GM03348 (cell line): ENCODE results near the gene ADAMTS14.
"Not testable (repeated sequence)": the region's sequence is repeated elsewhere in the genome, so short reads cannot be mapped to it uniquely, and the experiment has no call there.

Experiments used
- DNase-seq: peaks from one replicate; pipeline ENCODE4 v3.0.0; 2012; ENCODE audit warnings: low spot score

ADAMTS14 gene

GRCh38 chr10:70658582-70659136, 13.6 kb upstream of the ADAMTS14 start:
- no peak for DNase-seq

GRCh38 chr10:70659306-70659705, 13.0 kb upstream of the ADAMTS14 start:
- no peak for DNase-seq

DNA sequence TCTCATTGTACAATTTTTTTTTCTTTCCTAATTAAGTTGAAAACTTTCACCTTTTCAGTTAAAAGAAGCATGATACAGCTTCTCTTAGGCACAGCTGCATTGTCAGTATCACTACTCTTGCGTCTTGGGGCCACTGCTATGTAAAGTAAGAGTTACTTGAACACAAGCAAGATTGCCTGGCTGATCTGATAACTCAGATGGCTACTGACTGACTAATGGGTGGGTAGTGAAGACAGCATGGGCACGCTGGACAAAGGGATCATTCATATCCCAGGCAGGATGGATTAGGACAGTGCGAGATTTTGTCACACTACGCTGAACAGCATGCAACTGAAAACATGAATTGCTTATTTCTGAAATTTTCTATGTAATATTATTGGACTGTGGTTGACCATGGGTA, 11.6 kb upstream of the ADAMTS14 start:
- DNase-seq = no peak

- DNase-seq = no peak
Observed at GRCh38 chr10:70661623-70662361, 10.5 kb upstream of the ADAMTS14 start.

- no peak for DNase-seq
Observed at GRCh38 chr10:70662362-70663220, 9.7 kb upstream of the ADAMTS14 start.

DNA sequence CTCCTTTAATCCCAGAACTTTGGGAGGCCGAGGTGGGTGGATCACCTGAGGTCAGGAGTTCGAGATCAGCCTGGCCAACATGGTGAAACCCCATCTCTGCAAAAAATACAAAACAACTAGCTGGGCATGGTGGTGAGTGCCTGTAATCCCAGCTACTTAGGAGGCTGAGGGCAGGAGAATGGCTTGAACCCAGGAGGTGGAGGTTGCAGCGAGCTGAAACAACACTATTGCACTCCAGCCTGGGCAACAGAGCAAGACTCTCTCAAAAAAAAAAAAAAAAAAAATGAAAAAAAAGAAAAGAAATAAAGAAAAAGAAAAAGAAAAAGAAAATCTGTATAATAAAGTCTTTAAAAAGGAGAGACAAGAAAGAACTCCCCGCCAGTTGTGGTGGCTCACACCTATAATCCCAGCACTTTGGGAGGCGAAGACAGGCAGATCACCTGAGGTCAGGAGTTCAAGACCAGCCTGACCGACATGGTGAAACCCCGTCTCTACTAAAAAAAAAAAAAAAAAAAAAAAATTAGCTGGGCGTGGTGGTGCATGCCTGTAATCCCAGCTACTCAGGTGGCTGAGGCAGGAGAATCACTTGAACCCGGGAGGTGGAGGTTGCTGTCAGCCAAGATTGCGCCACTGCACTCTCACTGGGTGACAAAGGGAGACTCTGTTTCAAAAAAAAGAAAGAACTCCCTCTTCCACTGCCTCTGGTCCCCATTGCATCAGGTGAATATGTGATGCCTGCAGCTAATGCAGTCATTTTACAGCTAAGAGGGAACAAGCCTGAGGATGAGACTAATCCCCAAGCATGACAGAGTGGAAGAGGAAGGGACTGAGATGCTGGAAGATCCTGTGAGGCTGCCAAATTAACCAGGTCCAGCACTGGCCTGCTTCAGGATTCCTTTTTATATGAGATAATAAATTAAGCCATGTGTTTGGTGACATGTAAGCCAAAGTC, 8.6 kb upstream of the ADAMTS14 start:
- not testable (repeated sequence) for DNase-seq

DNA sequence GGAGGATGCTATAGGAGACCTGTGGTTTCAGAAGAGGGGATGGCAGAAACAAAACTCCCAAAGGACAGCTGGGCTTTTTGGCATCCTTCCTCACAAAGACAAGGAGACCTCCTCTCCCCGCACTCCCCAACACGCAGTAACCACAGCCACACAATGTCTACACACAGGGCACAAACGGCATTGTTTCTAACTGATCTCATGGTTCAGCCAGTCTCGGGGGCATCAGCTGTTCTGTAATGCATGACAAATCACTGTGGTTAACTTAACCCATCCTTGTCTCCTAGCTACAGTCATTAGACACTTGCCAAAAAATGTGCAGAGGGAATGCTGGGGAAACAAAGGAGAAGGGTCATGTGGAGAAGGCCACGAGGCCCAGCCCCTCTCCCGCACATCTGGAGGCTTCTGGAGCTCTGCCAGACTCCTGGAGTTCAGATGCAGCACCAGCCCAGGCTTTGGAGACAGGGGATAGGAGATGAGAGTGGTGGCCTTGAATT, 7.6 kb upstream of the ADAMTS14 start:
- peak; percentile 89 for DNase-seq

DNA sequence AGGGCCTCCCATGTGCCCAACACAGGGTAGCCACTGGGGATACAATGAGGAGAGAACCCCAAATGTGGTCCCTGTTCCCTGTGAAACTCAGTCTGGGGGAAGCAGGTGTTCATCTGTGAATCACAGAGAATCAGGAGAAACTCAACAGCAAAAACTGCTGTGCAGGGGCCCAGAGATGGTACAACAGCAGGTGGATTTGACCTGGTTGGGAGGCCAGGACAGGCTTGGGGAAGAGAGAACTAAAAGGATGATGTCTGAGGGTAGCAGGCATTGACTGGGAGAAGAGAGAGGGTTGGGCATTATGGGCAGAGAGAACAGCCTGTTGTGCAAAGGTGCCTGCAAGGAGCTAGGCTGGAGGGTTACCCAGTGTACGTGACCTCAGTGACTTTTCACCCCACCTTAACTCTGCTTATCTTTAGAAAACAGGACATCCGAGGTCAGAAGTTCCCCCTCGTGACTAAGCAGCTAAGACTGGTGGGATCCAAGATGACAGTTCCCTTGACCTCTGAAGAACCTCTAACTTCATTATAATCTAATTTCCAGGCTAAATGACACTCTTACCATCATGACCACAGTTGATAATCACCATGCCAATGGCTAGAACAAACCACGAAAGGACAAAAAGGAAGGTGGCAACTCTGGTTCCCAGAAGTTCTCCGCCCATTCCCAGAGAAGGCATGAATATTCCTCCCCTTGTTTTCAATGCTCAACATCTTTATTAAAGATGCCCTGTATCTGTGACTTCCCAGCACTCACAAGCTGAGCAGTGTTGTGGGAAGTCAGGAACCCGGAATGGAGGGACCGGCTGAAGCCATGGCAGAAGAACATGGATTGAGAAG, 5.1 kb upstream of the ADAMTS14 start:
- DNase-seq = no peak

DNA sequence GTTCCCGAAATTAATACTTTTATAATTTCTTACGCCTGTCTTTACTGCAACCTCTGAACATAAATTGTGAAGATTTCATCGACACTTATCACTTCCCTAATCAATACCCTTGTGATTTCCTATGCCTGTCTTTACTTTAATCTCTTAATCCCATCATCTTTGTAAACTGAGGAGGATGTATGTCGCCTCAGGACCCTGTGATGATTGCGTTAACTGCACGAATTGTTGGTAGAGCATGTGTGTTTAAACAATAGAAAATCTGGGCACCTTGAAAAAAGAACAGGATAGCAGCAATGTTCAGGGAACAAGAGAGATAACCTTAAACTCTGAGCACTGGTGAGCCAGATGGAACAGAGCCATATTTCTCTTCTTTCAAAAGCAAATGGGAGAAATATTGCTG, 4.5 kb upstream of the ADAMTS14 start:
- DNase-seq = not testable (repeated sequence)

GRCh38 chr10:70668454-70668970, 3.8 kb upstream of the ADAMTS14 start:
- DNase-seq = no peak

DNA sequence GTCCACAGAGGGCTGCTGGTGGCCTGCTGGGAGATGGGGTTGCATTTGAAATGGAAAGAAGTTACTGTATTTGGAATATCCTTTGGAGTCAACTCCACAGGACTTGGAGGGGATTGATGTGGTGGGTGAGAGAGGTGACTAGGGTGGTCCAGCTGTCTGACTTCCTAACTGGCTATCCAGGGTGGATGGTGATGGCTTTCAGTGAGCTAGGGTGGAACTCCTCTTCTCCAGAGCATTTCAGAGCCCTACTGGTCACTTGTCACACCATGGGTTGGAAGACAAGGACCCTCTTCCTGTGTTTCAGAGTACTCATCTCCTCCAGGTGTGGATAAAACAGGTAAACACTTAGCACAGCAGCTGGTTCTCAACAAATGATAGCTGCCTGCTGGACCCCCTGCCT, 3.3 kb upstream of the ADAMTS14 start:
- no peak for DNase-seq

GRCh38 chr10:70669732-70670317, 2.5 kb upstream of the ADAMTS14 start:
- no peak for DNase-seq

- no peak for DNase-seq
Observed at GRCh38 chr10:70671619-70672164, 614 bp upstream of the ADAMTS14 start.

DNA sequence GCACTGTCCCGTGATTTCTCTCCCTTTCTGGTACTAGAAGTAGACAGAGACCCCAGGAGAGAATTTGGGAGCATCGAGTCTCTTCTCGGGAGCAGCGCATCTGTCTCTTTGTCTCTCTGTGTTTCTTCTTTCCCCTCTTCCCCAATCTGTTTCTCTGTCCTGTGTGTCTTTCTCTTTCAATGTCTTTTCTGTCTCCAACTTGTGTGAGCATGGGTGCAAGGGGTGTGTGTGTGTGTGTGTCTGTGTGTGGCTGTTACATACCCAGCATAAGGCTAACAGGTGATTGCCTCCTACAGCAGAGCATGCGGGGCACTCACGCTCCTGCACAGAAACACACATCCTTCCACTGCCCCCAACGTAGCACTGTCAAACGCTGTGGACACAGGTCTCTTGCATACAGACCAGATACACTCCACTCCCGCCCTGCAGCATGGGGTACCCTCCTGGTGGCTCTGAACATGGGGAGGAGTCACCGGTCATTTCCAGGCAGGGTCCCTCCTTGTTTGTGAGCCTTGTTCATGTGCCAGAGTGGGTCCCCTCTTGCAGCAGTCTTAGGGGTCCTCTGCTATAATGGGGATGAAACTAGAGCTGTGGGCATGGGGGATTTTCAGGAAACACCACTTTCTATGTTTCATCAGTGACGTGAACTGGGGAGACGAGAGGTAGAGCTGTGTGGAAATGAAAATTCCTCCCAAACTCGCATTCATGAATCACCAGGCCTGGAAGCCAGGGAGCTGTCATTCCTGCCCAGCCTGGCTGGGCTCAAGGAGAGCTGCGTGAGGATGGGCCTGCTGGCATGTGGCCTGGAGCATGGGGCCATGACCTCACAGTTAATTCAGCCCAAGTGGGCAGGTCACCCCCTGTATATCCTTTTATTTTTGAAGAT, 980 bp downstream of the ADAMTS14 start:
- peak; percentile 91 for DNase-seq

DNA sequence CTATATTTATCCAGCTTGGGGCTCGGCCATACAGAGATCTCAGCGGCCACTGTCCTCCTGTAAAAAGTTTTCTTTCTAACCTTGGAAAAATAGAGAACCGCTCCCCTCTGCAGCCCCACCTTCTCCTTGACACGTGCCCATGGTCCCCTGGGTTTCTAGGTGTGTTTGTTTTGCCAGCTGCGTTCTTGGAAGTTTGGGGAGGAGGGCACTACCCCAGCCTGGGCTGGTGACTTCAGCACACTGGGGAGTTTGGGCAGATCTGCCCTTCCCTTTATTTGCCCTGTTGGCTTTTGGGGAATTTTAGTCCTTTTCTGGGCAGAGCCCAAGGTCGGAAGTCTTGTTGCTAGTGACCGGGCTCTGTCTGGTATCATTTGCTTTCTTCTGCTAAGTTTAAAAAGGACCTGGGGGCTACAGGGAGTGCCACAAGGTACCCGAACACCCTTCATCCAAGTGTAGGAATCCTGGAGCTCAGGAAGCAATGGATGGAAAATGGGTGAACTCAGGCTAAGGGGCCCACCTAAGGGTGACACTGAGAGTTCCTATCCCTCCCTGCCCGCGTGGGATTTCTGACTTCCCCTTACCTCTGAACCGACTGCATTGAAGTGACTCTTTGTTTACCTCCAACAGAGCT, 1.7 kb downstream of the ADAMTS14 start:
- no peak for DNase-seq

GRCh38 chr10:70674560-70675495, 2.5 kb downstream of the ADAMTS14 start:
- DNase-seq = no peak

- no peak for DNase-seq
Observed at GRCh38 chr10:70675496-70676161, 3.3 kb downstream of the ADAMTS14 start.
